Body of pancreas (tissue), 4 donors: ENCODE data around the gene OSMR.

Experiments
- CTCF ChIP-seq, 7 experiments: fragments of 450-650 bp in 4 of 7; fragments of 200-600 bp in 3 of 7; sonication (generic) in 3 of 7; IDR thresholded peaks; one replicate each; pipeline ENCODE4 v1.5.1; 2016 to 2019; ENCODE audit warnings: antibody characterized with exemption in 7 of 7
- POLR2A ChIP-seq, 3 donors: fragments of 450-650 bp; IDR thresholded peaks; one replicate each; pipeline ENCODE4 v1.6.1; 2016; ENCODE audit warnings: antibody characterized with exemption in 3 of 3, mild to moderate bottlenecking in 2 of 3

DNA sequence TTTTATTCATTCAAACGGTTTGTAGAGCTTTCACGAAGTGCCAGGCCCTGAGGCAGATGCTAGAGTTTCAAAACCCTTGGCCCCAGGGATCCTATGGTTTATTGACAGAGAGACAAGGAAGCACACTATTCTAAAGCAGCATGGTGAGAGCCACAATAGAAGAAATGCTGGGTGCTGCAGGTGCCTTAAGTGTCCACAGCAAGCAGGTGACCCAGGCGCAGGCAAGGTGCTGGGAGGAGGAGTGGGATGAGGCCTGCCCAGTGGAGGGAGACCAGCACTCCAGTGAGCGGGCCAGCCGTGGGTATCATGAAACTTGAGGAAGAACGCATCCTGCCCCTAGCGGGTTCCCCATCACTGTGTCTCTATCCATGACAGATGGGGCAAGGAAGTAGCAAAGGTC lies 71.0 kb downstream of the OSMR start:
- no peak for TF ChIP-seq POLR2A (IDR thresholded peaks at IDR 0.05)
- TF ChIP-seq CTCF (IDR thresholded peaks at IDR 0.05): no peak
